GM12891 (cell line): ENCODE measurements around the gene MGMT.

ENCODE experiments used
- POLR2A ChIP-seq: IDR thresholded peaks from 2 replicates; pipeline ENCODE4 v1.6.1; 2011; ENCODE audit warnings: low read depth, low read length, control low read depth
- POLR2AphosphoS5 ChIP-seq: IDR thresholded peaks from 2 replicates; pipeline ENCODE4 v1.6.1; 2011; ENCODE audit warnings: low read depth, low read length, control low read depth
- TAF1 ChIP-seq: IDR thresholded peaks from 2 replicates; pipeline ENCODE4 v1.6.1; 2011; ENCODE audit warnings: low read depth, low read length, control low read depth

DNA sequence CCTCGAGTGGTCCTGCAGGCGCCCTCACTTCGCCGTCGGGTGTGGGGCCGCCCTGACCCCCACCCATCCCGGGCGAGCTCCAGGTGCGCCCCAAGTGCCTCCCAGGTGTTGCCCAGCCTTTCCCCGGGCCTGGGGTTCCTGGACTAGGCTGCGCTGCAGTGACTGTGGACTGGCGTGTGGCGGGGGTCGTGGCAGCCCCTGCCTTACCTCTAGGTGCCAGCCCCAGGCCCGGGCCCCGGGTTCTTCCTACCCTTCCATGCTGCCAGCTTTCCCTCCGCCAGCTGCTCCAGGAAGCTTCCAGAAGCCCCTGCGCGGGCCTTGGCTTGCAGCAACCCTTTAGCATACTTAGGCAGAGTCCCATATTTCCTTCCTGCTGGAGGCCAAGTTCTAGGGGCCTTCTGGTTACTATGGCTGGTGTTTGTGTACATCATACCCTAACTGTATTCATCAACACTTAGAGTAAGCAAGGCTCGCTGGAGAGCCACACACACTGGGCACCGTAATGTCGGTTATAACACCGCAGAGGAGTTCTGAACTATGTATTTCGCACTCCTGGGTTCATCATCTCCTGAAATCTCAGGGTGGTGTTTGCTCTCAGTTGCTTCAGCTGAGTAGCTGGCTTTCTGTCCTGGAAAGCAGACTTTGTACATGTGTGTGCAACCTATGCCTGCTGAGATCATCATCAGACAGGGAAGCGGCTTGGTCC is 471 bp downstream of the MGMT start:
- TF ChIP-seq POLR2AphosphoS5 (no peak), POLR2A (no peak), TAF1 (no peak)
